WTC11 (cell line): ENCODE results near the gene TMEM169. TPM values are rescaled to one million over a fixed set of nuclear protein-coding genes. Genes with fewer than 3 reads are reported as not detected.

Experiments
- ATAC-seq: fragments of 200-7000 bp; cut with Tn5 transposase; 2 replicates; pipeline ENCODE4 v1.10.0; 2021; ENCODE audit warnings: mild to moderate bottlenecking, moderate library complexity
- CTCF ChIA-PET: fragments of 300-600 bp; sonication (Branson Sonifier 250); formaldehyde crosslinking; loops from one replicate; lab custom pipeline; 2021; ENCODE audit warnings: antibody characterized with exemption; lab: Charles Lee
- POLR2A ChIA-PET: fragments of 350-600 bp; sonication (Branson Sonifier 250); formaldehyde crosslinking; loops from one replicate; lab custom pipeline; 2021; ENCODE audit warnings: antibody characterized with exemption; lab: Charles Lee
- DNase-seq: peaks from one replicate; pipeline ENCODE4 v3.0.0; 2021; ENCODE audit warnings: low spot score
- H3K27ac Mint-ChIP-seq: 2 replicates; pipeline ENCODE4 v1.8.0; 2021; ENCODE audit warnings: mixed read lengths
- H3K27me3 Mint-ChIP-seq: 2 replicates; pipeline ENCODE4 v1.8.0; 2021; ENCODE audit warnings: low read depth, mild to moderate bottlenecking, moderate library complexity, mixed read lengths
- H3K36me3 Mint-ChIP-seq: 2 replicates; pipeline ENCODE4 v1.8.0; 2021; ENCODE audit warnings: mixed read lengths
- H3K4me1 Mint-ChIP-seq: 2 replicates; pipeline ENCODE4 v1.8.0; 2022; ENCODE audit warnings: mixed read lengths
- H3K4me3 Mint-ChIP-seq: 2 replicates; pipeline ENCODE4 v1.8.0; 2021; ENCODE audit warnings: mild to moderate bottlenecking, moderate library complexity, mixed read lengths
- H3K9me3 Mint-ChIP-seq: 2 replicates; pipeline ENCODE4 v1.8.0; 2021; ENCODE audit warnings: mixed read lengths
- AFF4 ChIP-seq: sonication (generic); formaldehyde crosslinking; IDR thresholded peaks from 2 replicates; pipeline ENCODE4 v1.8.1; 2023; ENCODE audit warnings: mild to moderate bottlenecking, missing genetic modification reagents, borderline replicate concordance
- AR ChIP-seq: fragments of 250-450 bp; sonication (Bioruptor Pico); IDR thresholded peaks from 2 replicates; pipeline ENCODE4 v1.9.0; 2021; ENCODE audit warnings: mild to moderate bottlenecking
- ELF4 ChIP-seq: sonication (generic); formaldehyde crosslinking; IDR thresholded peaks from 2 replicates; pipeline ENCODE4 v1.8.1; 2022; ENCODE audit warnings: low read depth, mild to moderate bottlenecking, moderate library complexity, missing genetic modification reagents
- ESRRA ChIP-seq: sonication (generic); formaldehyde crosslinking; IDR thresholded peaks from 2 replicates; pipeline ENCODE4 v1.8.1; 2022; ENCODE audit warnings: mild to moderate bottlenecking, missing genetic modification reagents, borderline replicate concordance
- GTF2I ChIP-seq: fragments of 250-450 bp; sonication (Bioruptor Pico); conservative IDR thresholded peaks from 2 replicates; pipeline ENCODE4 v1.4.0; 2021; ENCODE audit warnings: mild to moderate bottlenecking
- IRF2 ChIP-seq: sonication (generic); formaldehyde crosslinking; IDR thresholded peaks from 2 replicates; pipeline ENCODE4 v1.8.0; 2022; ENCODE audit warnings: low read depth, missing genetic modification reagents, borderline replicate concordance
- OVOL2 ChIP-seq: fragments of 250-450 bp; sonication (Bioruptor Pico); IDR thresholded peaks from 2 replicates; pipeline ENCODE4 v1.9.0; 2021; ENCODE audit warnings: mild to moderate bottlenecking, borderline replicate concordance
- RELA ChIP-seq: sonication (generic); formaldehyde crosslinking; IDR thresholded peaks from 2 replicates; pipeline ENCODE4 v1.8.1; 2022; ENCODE audit warnings: missing genetic modification reagents, mild to moderate bottlenecking, borderline replicate concordance
- SMAD4 ChIP-seq: sonication (generic); formaldehyde crosslinking; IDR thresholded peaks from 2 replicates; pipeline ENCODE4 v1.8.0; 2022; ENCODE audit warnings: mild to moderate bottlenecking, missing genetic modification reagents
- SP1 ChIP-seq: sonication (generic); formaldehyde crosslinking; conservative IDR thresholded peaks from 2 replicates; pipeline ENCODE4 v1.8.1; 2022; ENCODE audit warnings: missing genetic modification reagents
- TEAD1 ChIP-seq: sonication (generic); formaldehyde crosslinking; IDR thresholded peaks from 2 replicates; pipeline ENCODE4 v1.8.0; 2022; ENCODE audit warnings: mild to moderate bottlenecking, missing genetic modification reagents
- TEAD4 ChIP-seq: sonication (generic); formaldehyde crosslinking; IDR thresholded peaks from 2 replicates; pipeline ENCODE4 v1.8.0; 2022; ENCODE audit warnings: mild to moderate bottlenecking, missing genetic modification reagents
- USF1 ChIP-seq: sonication (generic); formaldehyde crosslinking; IDR thresholded peaks from 2 replicates; pipeline ENCODE4 v1.8.0; 2022; ENCODE audit warnings: mild to moderate bottlenecking, missing genetic modification reagents
- ZNF263 ChIP-seq: sonication (generic); formaldehyde crosslinking; IDR thresholded peaks from 2 replicates; pipeline ENCODE4 v1.8.1; 2022; ENCODE audit warnings: low read depth, mild to moderate bottlenecking, moderate library complexity, missing genetic modification reagents
- ZNF423 ChIP-seq: fragments of 250-450 bp; sonication (Bioruptor Pico); IDR thresholded peaks from 2 replicates; pipeline ENCODE4 v2.1.2; 2022; ENCODE audit warnings: mild to moderate bottlenecking, moderate library complexity
- ZNF512 ChIP-seq: sonication (generic); formaldehyde crosslinking; IDR thresholded peaks from 2 replicates; pipeline ENCODE4 v1.8.1; 2022; ENCODE audit warnings: missing genetic modification reagents, borderline replicate concordance
- ZNF671 ChIP-seq: fragments of 250-450 bp; sonication (Bioruptor Pico); IDR thresholded peaks from 2 replicates; pipeline ENCODE4 v1.8.0; 2021; ENCODE audit warnings: mild to moderate bottlenecking
- total RNA-seq: library from RNA; stranded (reverse); gene quantifications from 3 replicates; pipeline ENCODE4 v1.2.3, GENCODE V29; 2021
- TF ChIP-seq, protein P1 (sequence below): sonication (generic); formaldehyde crosslinking; IDR thresholded peaks from 2 replicates; pipeline ENCODE4 v1.8.1; 2023; ENCODE audit warnings: mild to moderate bottlenecking, missing genetic modification reagents
- TF ChIP-seq, protein P2 (sequence below): fragments of 250-450 bp; sonication (Bioruptor Pico); IDR thresholded peaks from 2 replicates; pipeline ENCODE4 v1.9.0; 2021; ENCODE audit warnings: mild to moderate bottlenecking
- TF ChIP-seq, protein P3 (sequence below): sonication (generic); formaldehyde crosslinking; IDR thresholded peaks from 2 replicates; pipeline ENCODE4 v1.8.1; 2022; ENCODE audit warnings: low read depth, mild to moderate bottlenecking, moderate library complexity, missing genetic modification reagents, borderline replicate concordance

The TMEM169 gene
- total RNA-seq, 1 experiment from 2014 or later = 1.8 TPM

DNA sequence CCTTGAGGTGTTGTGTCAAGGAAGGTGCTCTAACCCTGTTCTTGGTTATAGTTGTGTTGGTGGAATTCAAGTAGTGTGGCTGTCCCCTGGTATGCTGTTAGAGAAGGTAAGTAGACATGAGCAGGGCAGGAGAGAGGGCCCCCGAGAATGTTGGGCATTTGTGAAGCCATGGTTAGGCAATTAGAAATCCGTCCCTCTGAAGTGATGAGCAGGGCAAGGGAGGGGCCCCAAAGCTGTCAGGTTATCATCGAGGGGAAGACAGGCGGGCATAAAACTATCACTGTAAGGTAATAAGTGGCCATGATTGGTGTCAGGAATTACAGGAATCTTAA lies 32.6 kb downstream of the TMEM169 start:
- Mint-ChIP-seq H3K4me1 (peaks cover 47% of the 10 kb centered on the region), H3K9me3 (no peaks in the 10 kb centered on the region), H3K27ac (peak overlapping the region; percentile 94), H3K4me3 (no peak overlapping the region), H3K36me3 (peaks cover 91% of the 10 kb centered on the region), H3K27me3 (no peaks in the 10 kb centered on the region)
- DNase-seq (no peak), ATAC-seq (peak; percentile 69)
- TF ChIP-seq, protein P1, sequence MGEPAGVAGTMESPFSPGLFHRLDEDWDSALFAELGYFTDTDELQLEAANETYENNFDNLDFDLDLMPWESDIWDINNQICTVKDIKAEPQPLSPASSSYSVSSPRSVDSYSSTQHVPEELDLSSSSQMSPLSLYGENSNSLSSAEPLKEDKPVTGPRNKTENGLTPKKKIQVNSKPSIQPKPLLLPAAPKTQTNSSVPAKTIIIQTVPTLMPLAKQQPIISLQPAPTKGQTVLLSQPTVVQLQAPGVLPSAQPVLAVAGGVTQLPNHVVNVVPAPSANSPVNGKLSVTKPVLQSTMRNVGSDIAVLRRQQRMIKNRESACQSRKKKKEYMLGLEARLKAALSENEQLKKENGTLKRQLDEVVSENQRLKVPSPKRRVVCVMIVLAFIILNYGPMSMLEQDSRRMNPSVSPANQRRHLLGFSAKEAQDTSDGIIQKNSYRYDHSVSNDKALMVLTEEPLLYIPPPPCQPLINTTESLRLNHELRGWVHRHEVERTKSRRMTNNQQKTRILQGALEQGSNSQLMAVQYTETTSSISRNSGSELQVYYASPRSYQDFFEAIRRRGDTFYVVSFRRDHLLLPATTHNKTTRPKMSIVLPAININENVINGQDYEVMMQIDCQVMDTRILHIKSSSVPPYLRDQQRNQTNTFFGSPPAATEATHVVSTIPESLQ (CRISPR knock-in tag) = no peak
- TF ChIP-seq TEAD1 (CRISPR knock-in tag) (0 out of 2 replicates have a peak, but pooled peaks have one; percentile 18), ZNF671 (CRISPR knock-in tag) (no peak), AFF4 (CRISPR knock-in tag) (0 out of 2 replicates have a peak, but pooled peaks have one; percentile 30)
- ChIA-PET CTCF (interaction anchor here (0.5 to 1.5 kb wide), 38 partner anchors 10 to 673 kb away, joined by 3 to 26 read pairs (median 4); partner anchors contain the start of genes PECR, RPL37A and TMEM169), POLR2A (interaction anchor here (0.6 to 2.0 kb wide), 4 partner anchors 31 to 286 kb away, joined by 3 to 6 read pairs (median 3); partner anchors contain the start of genes PECR and TMEM169)

DNA sequence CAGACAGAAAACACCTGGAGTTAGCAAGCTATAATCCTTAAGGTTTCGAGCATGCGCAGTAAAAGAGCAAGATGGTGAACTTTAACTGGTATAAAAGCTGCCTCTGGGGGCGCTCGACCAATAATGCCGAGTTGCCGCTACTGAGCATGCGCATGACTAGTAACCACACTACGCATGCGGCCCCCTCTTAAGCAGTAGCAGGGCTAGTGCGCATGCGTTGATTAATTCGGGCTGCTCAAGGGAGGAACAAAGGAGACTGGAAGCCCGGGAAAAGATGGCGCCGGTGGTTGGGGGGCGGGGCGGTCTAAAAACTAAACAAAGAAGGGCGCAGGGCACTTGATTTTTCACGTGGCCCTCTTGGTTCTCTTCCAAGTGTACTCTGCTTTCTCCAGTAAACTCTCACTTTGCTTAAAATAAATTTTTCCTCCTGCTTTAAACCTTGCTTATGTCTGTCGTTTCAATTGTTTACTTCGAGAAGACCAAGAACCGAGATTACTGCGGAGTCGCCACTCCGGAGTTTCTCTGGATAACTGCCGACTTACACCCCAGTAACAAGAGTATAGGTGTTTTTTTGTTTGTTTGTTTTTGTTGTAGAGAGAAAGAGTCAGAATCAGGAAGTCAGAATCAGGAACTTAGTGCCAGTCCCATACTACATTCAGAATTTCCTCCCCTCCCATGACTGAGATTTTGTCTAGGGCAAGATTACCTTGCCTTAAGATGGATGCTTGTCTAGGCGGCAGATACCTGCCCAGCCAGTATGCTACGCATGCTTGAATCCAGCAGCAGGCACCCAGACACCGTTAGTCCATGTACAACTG lies 33.2 kb downstream of the TMEM169 start:
- Mint-ChIP-seq H3K4me3 (peak overlapping the region; percentile 77), H3K36me3 (peaks cover 93% of the 10 kb centered on the region), H3K4me1 (peaks cover 47% of the 10 kb centered on the region), H3K9me3 (no peaks in the 10 kb centered on the region), H3K27ac (peak overlapping the region; percentile 98), H3K27me3 (no peaks in the 10 kb centered on the region)
- POLR2A ChIA-PET = interaction anchor here (0.6 to 2.0 kb wide), 4 partner anchors 31 to 285 kb away, joined by 3 to 6 read pairs (median 3); partner anchors contain the start of genes PECR and TMEM169
- DNase-seq (peak; percentile 98), ATAC-seq (peak; percentile 91)
- CTCF ChIA-PET = interaction anchor here (0.6 to 1.5 kb wide), 37 partner anchors 9 to 384 kb away, joined by 3 to 26 read pairs (median 4); partner anchors contain the start of genes PECR, RPL37A and TMEM169
- TF ChIP-seq OVOL2 (CRISPR knock-in tag) = no peak
- no peak for TF ChIP-seq ZNF423 (CRISPR knock-in tag)
- TF ChIP-seq GTF2I (CRISPR knock-in tag) = no peak
- TF ChIP-seq ESRRA (CRISPR knock-in tag) = no peak
- TF ChIP-seq, protein P2, sequence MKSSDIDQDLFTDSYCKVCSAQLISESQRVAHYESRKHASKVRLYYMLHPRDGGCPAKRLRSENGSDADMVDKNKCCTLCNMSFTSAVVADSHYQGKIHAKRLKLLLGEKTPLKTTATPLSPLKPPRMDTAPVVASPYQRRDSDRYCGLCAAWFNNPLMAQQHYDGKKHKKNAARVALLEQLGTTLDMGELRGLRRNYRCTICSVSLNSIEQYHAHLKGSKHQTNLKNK (CRISPR knock-in tag) = 0 out of 2 replicates have a peak, but pooled peaks have one; percentile 9
- TF ChIP-seq SMAD4 (CRISPR knock-in tag) = no peak
- no peak for TF ChIP-seq USF1 (CRISPR knock-in tag)
- TF ChIP-seq SP1 (CRISPR knock-in tag) = no peak
- TF ChIP-seq TEAD4 (CRISPR knock-in tag) = no peak
- TF ChIP-seq, protein P3, sequence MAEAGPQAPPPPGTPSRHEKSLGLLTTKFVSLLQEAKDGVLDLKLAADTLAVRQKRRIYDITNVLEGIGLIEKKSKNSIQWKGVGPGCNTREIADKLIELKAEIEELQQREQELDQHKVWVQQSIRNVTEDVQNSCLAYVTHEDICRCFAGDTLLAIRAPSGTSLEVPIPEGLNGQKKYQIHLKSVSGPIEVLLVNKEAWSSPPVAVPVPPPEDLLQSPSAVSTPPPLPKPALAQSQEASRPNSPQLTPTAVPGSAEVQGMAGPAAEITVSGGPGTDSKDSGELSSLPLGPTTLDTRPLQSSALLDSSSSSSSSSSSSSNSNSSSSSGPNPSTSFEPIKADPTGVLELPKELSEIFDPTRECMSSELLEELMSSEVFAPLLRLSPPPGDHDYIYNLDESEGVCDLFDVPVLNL (CRISPR knock-in tag) = no peak
- no peak for TF ChIP-seq RELA (CRISPR knock-in tag)
- TF ChIP-seq IRF2 (CRISPR knock-in tag) = no peak
- no peak for TF ChIP-seq ZNF512 (CRISPR knock-in tag)
- 0 out of 2 replicates have a peak, but pooled peaks have one; percentile 72 for TF ChIP-seq AR (CRISPR knock-in tag)
- no peak for TF ChIP-seq ELF4 (CRISPR knock-in tag)
- no peak for TF ChIP-seq ZNF263 (CRISPR knock-in tag)
